Neural crest cell (in vitro differentiated cells): ENCODE data around the gene SH3BP5L. TPM values are rescaled to one million over a fixed set of nuclear protein-coding genes. Genes with fewer than 3 reads are reported as not detected.
"Not testable (repeated sequence)": the region's sequence is repeated elsewhere in the genome, so short reads cannot be mapped to it uniquely, and the experiment has no call there.

Experiments used
- DNase-seq: peaks from one replicate; pipeline ENCODE4 v3.0.0; 2021; ENCODE audit warnings: low read depth, mixed read lengths, low spot score
- H3K27ac Mint-ChIP-seq: one replicate; pipeline ENCODE4 v1.8.0; 2021; ENCODE audit warnings: mild to moderate bottlenecking, mixed read lengths; ENCODE audit not compliant: unreplicated experiment
- H3K27me3 Mint-ChIP-seq: 2 replicates; pipeline ENCODE4 v1.8.0; 2021; ENCODE audit warnings: low read depth, mild to moderate bottlenecking, mixed read lengths
- H3K36me3 Mint-ChIP-seq: 2 replicates; pipeline ENCODE4 v1.8.0; 2021; ENCODE audit warnings: low read depth, mild to moderate bottlenecking, mixed read lengths
- H3K4me1 Mint-ChIP-seq: 2 replicates; pipeline ENCODE4 v1.8.0; 2021; ENCODE audit warnings: mixed read lengths
- H3K4me3 Mint-ChIP-seq: one replicate; pipeline ENCODE4 v1.8.0; 2021; ENCODE audit warnings: mild to moderate bottlenecking, mixed read lengths
- H3K9me3 Mint-ChIP-seq: 2 replicates; pipeline ENCODE4 v1.8.0; 2021; ENCODE audit warnings: mixed read lengths
- CTCF ChIP-seq: fragments of 200-600 bp; sonication (generic); conservative IDR thresholded peaks from 2 replicates; pipeline ENCODE4 v1.5.0; 2021; ENCODE audit warnings: antibody characterized with exemption, mild to moderate bottlenecking
- total RNA-seq: library from RNA; stranded (reverse); gene quantifications from 2 replicates; pipeline ENCODE4 v1.2.1, GENCODE V29; 2021

The SH3BP5L gene
- total RNA-seq, 1 donor from 2014 or later: 28.9 TPM

GRCh38 chr1:248791010-248791409 is 34.7 kb downstream of the SH3BP5L start:
- H3K36me3 Mint-ChIP-seq: no peaks in the 10 kb centered on the region
- TF ChIP-seq CTCF: no peak
- H3K4me1 Mint-ChIP-seq: no peaks in the 10 kb centered on the region
- peaks cover 10% of the 10 kb centered on the region for H3K9me3 Mint-ChIP-seq
- no peak overlapping the region for H3K4me3 Mint-ChIP-seq
- DNase-seq: no peak
- no peak overlapping the region for H3K27ac Mint-ChIP-seq
- no peaks in the 10 kb centered on the region for H3K27me3 Mint-ChIP-seq

DNA sequence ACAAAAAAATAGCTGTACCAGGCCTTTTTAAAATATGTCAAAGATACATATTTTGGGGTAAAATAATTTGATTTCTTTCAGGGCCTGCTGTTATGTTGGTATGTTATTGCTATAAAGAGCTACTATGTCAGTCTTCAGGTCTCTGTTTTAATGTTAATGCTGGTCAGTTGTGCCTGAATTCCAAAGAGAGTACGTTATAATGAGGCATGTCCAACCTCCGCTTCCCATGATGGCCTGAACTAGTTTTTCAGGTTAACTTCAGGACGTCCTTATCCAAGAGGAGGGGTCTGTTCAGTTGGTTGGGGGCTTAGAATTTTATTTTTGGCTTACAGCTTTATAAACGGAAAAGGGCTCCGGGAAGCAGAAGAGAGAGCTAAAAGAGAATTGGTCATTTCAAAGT is 35.3 kb downstream of the SH3BP5L start:
- no peak for DNase-seq
- H3K9me3 Mint-ChIP-seq: peaks cover 13% of the 10 kb centered on the region
- no peaks in the 10 kb centered on the region for H3K27me3 Mint-ChIP-seq
- TF ChIP-seq CTCF: no peak
- no peaks in the 10 kb centered on the region for H3K4me1 Mint-ChIP-seq
- no peaks in the 10 kb centered on the region for H3K36me3 Mint-ChIP-seq
- H3K4me3 Mint-ChIP-seq: no peak overlapping the region
- H3K27ac Mint-ChIP-seq: no peak overlapping the region

- H3K27ac Mint-ChIP-seq, H3K4me3 Mint-ChIP-seq: not testable (repeated sequence)
These were observed 36.4 kb downstream of the SH3BP5L start for GRCh38 chr1:248789337-248789736.

DNA sequence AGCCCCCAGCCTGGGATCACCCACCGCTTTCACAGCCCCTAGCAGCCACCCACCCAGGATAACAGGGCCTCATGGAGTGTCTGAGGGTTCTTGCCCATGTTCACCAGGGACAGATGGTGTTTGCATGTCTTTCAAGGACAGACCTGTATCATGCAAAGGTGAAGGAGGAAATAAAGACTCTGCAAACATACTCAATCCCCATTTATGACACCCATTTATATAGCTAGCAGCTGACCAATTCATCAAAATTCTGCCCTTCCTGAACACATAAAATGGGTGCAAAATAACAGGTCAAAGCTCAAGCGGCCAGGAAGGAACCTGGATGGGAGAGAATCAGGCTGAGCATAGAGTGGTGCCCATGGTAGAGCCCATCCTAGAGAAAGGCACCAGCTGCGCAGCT is 37.4 kb downstream of the SH3BP5L start:
- H3K27ac Mint-ChIP-seq: no peak overlapping the region
- H3K27me3 Mint-ChIP-seq: no peaks in the 10 kb centered on the region
- no peak overlapping the region for H3K4me3 Mint-ChIP-seq
- no peaks in the 10 kb centered on the region for H3K4me1 Mint-ChIP-seq
- no peak for TF ChIP-seq CTCF
- DNase-seq: no peak
- H3K36me3 Mint-ChIP-seq: no peaks in the 10 kb centered on the region
- H3K9me3 Mint-ChIP-seq: peaks cover 10% of the 10 kb centered on the region

More at GRCh38 chr1:248789337-248789736, 36.4 kb downstream of the SH3BP5L start:
- not testable (repeated sequence) for H3K27me3 Mint-ChIP-seq, DNase-seq, H3K4me1 Mint-ChIP-seq, H3K36me3 Mint-ChIP-seq
- peaks cover 13% of the 10 kb centered on the region for H3K9me3 Mint-ChIP-seq

GRCh38 chr1:248787430-248787829 is 38.3 kb downstream of the SH3BP5L start:
- TF ChIP-seq CTCF: no peak
- no peak overlapping the region for H3K4me3 Mint-ChIP-seq
- DNase-seq: no peak
- H3K27ac Mint-ChIP-seq: no peak overlapping the region
- no peaks in the 10 kb centered on the region for H3K27me3 Mint-ChIP-seq
- H3K36me3 Mint-ChIP-seq: no peaks in the 10 kb centered on the region
- no peaks in the 10 kb centered on the region for H3K4me1 Mint-ChIP-seq
- H3K9me3 Mint-ChIP-seq: peaks cover 10% of the 10 kb centered on the region

DNA sequence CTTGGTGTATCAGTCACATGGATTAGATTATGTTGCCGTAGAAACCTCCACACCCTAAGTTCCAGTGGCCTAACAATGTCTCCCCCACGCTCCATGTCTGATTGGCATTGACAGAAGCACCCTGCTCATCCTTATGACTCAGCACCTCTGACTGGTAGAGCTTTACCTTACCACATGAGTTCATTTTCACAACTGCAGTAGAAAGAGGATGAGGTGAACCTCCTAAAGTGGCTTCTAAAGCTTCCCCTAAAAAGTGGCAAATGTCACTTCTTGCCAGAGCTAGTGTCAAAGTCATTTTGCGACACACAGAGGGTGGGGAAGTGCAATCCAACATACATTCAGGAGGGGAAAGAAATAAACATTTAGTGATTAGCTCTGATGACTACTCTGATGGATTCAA is 39.6 kb downstream of the SH3BP5L start:
- no peaks in the 10 kb centered on the region for H3K4me1 Mint-ChIP-seq
- H3K4me3 Mint-ChIP-seq: no peak overlapping the region
- no peak overlapping the region for H3K27ac Mint-ChIP-seq
- peaks cover 17% of the 10 kb centered on the region for H3K9me3 Mint-ChIP-seq
- no peak for TF ChIP-seq CTCF
- no peaks in the 10 kb centered on the region for H3K27me3 Mint-ChIP-seq
- no peaks in the 10 kb centered on the region for H3K36me3 Mint-ChIP-seq
- no peak for DNase-seq
